ENCODE measurements around the gene ESPNL.

ESPNL gene

DNA sequence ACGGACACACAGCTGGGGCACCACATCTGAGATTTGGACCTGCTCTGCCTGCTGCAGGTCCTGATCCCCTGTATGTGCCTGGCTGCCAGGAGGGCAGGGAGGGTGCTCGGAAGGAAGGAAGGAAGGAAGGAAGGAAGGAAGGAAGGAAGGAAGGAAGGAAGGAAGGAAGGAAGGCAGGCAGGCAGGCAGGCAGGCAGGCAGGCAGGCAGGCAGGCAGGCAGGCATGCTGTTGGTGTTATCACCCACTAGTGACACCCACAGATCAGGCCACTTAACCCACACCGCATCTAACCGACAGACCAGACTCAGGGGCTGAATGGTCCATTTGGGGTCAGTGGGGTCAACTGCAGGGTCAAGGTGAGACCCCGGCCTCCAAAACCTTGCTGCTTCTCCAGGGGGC lies 44.1 kb downstream of the ESPNL start:
- no peak for ATAC-seq

DNA sequence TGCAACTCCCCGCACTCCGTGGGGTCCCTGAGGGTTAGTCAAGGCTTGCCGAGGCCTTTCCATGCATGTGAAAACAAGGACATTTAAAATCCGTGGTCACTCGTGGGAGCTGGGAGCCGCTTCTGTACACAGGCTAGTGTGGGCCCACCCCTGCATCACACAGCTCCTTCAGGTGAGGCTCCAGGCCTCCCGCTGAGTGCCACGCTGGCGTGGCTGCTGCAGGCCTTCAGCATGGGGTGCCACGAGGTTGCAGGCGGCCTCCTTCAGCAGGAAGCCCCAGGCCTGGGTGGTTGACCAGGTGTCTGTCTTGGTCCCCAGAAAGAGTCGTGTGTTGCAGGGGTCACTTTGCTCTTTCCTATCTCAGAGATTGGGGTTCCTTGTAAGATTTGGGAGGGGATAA lies 44.9 kb downstream of the ESPNL start:
- ATAC-seq: no peak

DNA sequence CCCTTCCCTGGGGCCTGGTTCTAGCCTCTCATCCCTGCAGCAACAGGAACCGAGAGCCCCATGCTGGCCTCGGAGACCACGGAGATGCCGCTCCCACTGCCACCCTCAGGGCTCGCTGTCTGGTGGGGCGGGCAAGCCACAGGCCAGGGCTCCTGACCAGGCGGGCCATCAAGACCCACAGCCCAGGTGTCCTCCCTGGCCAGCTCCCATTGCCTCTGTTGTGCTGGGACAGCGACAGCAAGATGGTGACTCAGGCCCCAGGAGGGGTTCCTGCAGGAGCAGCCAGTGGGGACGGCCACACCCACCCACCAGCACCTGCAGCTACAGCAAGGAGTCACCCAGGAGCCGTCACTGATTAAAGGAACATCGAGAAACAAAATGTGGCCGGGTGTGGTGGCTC lies 45.7 kb downstream of the ESPNL start:
- ATAC-seq: no peak

DNA sequence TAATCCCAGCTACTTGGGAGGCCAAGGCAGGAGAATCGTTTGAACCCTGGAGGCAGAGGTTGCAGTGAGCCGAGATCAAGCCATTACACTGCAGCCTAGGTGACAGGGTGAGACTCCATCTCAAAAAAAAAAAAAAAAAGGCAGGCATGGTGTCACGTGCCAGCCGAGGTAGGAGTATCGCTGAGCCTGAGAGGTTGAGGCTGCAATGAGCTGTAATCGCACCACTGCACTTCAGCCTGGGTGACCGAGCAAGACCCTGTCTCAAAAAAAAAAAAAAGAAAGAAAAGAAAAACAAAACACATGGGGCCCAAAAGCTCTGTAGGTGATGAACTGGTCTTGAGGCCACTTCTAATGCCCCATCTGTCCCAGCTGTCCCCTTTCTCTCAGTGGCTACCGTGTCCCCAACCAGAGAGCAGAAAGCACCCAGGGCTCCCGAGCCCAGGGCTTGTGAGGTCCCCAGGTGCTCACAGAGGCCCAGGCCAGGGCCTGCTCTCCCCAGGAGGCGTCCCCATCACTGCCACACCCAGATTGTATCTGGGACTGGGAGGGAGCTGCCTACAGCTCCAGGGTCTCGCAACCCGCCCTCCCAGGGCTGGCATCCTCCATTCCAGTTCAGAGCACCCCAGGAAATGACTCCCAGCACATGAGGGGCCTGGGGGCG lies 46.9 kb downstream of the ESPNL start:
- no peak for ATAC-seq

DNA sequence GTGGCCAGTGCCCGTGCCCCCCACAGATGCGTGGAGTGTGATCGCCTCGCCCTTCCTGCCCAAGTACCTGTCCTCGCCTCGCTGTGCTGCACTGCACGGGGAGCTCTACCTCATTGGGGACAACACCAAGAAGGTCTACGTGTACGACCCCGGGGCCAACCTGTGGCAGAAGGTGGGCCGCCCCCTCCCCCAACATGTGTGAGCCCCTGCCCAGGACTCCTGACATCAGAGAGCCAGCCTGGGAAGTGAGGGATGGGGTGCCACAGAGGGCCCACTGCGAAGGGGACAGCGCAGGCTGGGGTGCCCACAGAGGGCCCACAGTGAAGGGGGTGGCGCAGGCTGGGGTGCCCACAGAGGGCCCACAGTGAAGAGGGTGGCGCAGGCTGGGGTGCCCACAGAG lies 48.8 kb downstream of the ESPNL start:
- no peak for ATAC-seq

DNA sequence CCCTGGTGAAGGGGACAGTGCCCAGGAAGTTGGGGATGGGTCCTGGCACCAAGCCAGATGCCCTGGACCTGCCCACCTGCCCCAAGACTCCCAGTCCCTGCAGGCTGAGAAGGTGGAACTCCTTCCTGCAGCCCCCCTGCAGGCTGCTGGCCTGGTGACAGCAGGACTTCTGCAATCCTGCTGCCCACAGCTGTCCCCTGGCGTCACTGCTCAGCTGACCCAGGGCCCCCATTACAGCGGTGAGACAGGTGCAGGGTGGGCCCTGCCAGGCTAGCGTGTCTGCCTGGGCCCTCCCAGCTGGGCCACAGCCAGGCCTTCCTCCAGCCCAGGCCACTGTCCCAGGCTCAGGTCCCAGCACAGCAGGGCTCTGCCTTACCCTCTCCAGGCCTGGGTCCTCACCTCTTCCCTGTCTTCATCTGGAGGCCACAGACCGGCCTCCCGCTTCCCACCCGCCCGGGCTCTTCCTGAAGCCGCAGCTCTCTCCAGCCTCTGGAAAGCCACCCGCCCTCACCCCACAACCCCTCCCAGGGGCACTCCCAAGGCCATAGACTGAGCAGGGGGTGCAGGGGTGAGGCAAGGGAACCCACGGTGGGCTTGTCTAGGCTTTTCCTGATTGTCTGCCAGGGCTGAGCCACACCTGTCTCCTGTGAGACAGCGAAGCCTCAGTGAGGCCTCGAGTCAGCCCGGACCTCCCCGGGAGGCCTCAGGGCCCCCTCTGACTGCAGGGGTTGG lies 49.9 kb downstream of the ESPNL start:
- ATAC-seq: no peak

DNA sequence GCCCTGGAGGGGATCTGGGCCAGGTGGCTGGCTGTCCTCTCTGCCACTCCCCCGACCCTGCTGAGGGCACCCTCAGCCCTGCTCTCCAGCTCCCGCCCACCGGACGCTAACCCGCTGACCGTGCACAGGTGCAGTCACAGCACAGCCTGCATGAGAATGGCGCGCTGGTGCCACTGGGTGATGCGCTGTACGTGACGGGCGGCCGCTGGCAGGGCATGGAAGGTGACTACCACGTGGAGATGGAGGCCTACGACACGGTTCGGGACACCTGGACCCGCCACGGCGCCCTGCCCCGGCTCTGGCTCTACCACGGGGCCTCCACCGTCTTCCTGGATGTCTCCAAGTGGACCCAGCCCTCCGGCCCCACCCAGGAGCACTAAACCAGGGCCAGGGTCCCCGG lies 50.5 kb downstream of the ESPNL start:
- ATAC-seq: no peak

DNA sequence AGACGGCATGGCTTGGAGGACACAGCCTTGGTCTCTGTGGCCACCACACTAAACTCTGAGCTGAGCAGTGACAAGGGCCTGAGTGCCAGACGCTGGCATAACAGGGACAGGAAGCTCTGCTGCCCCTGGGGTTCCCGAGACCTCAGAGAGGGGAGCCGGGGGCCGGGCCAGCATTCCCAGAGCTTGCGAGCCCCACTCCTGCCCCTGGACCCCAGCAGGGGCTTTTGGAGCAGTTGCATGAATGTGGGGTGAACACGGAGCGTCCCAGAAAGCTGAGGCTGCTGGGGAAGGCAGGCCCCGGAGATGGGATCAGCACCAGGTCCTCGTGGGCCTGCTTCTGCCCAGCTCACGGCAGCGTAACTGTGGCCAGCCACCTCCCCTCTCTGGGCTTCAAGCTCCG lies 51.1 kb downstream of the ESPNL start:
- no peak for ATAC-seq

DNA sequence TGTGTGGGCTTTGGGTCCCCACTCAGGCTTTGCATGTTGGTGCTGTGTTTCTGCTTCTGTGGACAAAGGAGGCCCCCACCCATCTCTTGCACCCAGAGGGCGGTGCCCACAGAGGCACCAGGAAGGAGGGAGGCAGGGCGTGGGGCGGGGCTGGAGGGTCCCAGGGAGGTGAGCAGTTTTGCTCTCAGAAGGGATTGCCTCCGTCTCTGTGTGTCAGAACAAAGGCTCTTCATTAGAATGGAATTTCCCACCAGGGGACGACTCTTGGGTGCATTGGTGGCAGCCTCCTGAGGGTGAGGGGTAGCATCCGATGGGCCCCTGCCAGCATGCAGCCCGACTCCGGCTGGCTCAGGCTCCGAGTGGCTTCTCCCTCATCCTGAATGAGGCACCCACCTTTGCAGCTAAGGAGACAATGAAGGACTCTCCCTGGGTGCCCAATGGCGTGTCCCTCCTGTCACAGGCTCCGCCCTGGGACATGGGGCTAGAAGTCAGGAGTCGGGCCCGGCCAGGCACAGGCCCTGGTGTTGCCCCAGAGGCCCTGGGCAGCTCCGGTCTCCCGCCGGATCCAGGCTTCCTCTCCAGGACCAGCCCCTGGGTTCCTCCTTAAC lies 51.6 kb downstream of the ESPNL start:
- no peak for ATAC-seq

DNA sequence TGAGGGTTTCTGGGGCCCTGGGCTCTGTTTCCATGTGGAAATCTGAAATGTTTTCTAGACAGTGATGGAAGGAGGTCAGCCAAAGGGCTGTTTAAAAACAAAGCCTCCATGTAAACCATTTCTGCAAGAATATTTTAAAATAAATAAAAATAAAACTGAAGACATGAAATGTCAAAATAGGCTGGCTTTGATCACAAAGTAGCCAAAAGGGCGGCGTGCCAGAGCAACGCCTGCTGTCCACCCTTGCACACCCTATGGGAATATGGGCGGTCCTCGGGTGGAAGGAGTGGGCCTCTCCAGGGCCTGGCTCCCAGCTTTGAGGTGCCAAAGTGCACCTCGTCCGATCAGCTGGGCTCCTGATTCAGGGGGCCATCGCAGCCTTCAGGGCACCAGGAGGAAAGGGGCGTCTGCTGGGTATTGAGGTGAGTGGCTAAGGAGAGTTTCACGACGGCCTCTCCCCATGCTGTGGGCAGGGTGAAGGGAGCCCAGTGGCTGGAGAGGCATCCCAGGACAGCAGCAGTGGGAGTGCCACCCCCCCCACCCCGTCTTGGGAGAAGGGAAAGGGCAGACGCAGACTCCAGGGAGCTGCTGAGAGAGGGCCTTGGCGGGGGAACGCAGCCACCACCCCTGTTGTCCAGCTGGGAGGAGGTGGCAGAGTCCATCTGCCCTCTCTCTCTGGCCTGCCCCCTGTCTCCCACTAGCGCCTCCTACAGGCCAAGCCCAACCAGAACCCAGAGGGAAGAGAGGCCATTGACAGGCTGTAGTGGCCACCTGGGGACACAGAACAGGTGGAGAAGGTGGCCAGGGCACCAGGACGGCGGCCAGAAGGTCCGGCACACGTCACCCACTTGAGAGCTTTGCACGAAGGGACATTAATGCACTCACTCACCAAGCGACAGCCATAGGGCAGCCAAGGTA lies 52.9 kb downstream of the ESPNL start:
- ATAC-seq: no peak

DNA sequence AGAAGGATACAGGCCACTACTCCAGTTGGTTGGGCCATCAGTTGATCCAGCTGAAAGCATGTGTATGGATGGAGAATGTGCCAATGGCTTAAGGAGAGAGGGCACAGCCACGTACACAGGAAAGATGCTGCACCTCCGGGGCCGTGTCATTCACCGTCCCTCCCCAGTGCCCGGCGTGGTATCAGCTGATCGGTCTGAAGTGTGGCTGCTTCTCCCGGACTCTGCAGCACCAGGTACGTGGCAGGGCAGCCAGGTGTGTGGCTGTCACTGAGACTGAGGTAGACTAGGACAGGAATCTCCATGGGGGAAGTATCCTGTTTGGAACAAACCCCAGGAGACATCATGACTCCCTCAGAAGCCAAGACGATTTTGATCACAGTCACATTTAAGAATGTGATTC lies 54.4 kb downstream of the ESPNL start:
- ATAC-seq: no peak

DNA sequence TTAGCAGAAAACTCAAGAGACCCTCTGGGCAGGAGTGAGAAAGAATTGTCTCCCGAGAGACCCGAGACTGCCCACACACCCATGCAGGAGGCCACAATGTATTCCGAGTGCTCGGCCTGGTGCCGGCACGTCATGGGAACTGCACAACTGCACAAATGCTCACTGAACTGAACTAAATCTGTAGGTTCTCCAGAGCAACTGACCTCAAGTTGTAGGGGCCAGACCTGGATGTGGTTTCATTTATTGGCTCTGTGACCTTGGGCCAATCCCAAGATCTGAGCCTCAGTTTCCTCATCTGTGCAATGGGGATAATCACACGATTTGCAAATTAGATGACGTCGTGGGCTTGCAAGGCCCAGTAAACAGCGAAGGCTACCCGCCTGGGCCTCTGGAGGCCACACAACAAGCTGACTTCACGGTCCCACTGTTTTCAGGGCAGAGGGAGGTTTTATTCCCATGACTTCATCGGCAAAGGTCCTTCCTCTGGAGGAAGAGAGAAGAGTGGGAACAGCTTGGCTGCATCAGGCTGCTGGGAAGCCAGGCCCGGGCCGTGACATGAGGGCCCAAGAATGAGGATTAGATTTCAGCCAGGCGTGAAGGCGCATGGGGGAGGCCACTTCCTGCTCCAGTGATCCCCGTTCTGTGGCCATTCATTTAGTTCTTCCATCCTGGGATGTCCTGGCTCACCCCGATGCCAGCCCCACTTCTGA lies 55.1 kb downstream of the ESPNL start:
- ATAC-seq: no peak

DNA sequence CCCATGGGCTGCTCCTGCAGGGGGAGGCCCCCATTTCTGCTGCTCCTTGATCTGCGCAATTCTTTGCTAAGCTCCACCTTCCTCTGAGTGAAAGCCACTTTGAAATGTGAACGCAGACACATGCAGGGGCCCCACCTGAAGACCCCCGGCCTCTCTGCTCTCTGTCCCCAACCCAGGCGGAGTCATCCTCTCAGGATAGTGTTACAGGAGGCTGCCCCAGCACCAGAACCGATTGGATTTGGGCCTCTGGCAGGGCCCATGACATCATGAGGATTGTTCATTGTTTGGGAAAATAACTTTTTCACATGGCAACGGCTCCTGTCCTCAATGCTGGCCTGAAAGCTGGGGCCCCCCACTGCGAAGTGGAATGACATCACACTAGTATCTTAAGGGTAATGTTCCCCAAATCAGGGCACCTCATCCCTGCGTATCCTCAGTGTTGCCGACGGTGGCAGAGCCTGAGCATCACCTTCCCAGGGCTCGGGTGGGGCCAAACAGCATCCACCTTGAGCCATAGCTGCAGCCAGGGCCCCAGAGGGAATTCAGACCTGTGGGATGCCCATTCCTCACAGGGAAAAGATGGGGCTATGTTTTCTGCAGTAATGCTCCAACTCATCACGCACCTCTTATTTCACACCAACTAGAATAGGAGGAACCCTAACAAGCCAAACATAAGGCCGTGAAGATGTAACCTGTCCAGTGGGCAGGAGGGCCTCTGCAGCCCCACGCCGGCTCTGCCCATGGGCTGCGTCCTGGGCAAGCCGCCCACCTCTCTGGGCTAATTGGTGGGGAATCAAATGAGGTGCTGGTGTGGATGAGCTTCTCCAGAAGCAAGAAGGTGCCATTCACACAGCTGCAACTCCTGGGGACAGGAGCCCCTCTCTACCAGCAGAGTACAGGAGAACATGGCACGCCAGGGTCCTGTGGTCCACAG lies 55.9 kb downstream of the ESPNL start:
- no peak for ATAC-seq

DNA sequence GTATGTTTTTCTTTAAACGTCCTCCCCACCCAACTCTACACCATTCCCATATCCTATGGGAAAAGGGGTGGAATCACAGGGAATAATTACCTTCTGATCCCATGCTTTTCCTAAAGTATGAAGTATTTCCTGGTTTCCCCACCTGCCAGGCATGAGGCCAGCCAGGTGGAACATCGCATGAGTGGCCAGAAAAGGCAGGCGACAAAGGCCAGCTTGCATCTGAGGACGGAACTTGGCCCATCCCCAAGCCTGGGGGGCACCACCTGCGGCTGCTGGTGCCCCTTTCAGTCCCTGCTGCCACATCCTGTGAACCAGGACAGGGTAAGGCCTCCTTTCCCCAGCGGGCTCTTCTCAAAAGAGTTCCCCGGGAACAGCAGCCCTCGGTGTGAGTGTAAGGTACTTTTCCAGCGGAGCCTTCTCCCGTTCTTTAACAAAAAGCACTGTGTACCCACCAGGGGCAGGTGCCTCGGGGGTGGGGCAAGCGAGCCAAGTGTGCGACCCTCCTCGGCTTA lies 57.4 kb downstream of the ESPNL start:
- ATAC-seq: no peak

DNA sequence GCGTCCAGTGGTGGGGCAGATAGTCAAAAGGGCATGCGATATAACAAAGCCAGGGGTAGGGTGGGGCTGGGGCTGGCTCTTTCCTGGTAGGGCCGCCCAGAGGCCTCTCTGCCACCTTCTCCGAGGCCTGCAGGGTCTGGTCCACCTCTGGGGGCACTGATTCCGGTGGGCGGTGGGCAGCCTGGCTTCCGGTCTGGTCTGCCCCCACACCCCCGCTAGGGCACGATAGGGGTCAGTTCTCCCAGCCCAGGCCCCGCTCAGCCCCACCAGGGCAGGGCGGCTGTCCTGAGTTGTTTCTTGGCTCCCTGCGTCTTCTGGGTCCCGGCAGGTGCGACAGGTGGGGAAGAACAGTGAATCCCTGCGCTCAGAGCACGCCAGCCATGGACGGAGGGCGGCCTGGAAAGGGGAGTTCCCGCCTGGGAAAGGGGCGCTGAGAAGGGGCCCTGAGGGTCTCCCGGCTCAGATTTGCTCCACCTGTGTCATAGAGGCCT lies 57.9 kb downstream of the ESPNL start:
- ATAC-seq: no peak

DNA sequence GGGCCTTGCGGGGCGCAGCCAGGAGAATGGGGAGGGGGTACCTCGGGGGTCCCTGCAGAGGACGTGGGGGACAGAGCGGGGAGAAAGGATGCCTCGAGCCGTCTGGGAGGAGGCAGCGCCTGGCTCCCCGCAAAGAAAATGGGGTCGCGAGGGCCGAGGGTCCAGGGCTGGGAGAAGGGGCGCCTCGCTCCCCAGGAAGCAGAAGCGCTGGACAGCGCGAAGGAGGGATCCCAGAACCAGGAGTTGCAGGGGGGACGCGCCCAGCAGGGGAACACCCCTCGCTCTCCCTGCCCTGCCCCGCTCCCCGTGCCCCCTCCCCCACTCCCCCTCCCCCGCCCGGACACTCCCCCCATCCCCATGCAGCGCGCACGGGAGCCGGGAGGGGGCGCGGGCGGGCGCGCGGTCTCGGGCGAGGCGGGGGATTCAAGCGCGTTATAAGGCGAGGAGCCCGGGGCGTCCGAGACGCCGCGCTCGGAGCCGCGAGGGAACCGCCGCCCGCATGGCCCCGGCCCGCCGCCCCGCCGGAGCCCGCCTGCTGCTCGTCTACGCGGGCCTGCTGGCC lies 58.5 kb downstream of the ESPNL start, which contains the start of gene ERFE:
ERFE (plus strand) TSS at position 462 of the 562 bp plus-strand sequence; CDS start at position 500, 38 bp downstream.
- peak; percentile 54 to 60 for ATAC-seq

DNA sequence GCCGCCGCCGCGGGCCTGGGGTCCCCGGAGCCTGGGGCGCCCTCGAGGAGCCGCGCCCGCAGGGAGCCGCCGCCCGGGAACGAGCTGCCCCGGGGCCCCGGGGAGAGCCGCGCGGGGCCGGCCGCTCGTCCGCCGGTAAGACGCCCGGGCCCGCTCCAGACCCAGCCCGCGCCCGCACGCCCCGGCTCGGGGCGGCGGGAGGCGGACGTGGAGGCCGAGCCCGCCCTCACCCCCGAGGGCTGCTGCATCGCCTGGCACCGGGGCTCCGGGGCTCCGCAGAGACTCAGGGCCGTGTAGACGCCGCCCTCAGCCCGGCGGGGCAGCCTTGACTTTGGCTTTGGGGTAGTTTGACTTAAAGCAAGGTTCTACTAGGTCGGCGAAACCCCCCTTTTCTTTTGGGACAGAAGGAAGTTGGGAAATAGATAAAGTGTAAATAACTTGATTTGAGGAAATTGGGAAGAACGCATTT lies 59.0 kb downstream of the ESPNL start:
- ATAC-seq: peak; percentile 44 to 48

DNA sequence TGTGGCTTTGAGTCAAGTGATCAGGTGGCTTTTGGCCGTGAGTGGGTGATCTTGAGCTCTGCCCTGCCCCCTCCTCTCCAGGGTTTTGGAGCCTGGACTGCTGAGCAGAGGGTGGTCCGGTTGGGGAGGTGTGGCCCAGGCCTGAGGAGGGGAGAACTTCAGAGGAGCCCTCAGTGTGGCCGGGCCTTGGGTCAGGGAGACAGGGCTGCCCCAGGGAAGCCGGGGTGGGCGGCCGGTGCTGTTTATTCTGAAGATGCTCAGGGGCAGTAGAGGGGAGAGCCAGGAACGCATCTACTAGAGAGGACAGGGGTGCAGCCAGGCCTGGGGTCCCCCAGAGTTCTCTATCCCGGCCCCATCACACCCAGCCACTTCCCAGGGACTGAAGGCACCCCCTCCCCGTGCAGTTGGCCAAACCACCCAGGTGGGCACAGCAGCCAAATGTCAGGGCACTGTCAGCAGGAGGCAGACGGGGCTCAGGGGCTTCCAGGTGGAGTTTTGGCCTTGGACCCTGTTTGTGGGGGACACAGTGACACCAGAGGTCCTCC lies 59.6 kb downstream of the ESPNL start:
- ATAC-seq: no peak

DNA sequence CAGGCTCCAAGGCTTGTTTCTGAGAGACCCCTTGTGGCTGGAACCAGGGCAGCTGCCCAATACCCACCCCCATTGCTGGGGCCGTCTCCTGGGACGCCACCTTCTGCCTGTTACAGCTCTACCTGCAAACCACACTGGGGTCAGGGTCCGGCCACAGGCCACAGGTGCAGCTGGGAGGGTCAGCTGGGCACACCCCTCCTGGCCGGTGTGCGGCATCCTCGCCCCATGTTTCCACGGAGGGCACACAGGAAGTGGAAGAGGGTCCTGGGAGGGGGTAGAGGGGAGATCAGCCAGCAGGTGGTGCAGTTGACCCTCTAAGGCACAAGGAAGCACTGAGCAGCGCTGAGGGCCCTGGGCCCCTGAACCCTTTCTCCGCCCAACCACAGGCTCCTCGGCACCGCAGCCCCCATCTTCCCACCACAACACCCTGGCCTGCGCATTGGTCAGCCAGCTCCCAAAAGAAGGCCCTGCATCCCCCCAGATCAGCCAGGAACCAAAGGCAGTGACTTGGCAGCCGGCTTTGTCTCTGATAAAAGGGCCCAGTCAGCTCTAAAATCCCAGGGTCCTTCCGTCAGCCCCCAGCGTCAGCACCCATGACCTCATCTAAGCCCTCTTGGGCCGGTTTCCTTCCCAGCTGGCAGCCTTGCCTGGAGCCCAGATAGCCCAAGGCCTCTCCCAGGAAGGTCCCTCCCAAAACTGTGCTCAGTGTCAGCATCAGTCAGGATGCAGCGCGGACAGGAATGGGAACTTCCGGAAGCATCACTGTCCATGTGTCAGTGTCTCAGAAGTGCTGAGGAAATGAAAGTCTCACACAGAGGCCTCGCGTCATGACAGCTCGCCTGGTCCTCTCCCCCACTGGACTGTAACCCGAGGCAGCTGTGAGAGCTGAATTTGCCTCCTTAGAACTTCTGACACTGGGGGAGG lies 60.3 kb downstream of the ESPNL start:
- ATAC-seq: no peak

Data from activated CD4-positive, CD25-positive, alpha-beta regulatory T cell treated with anti-CD3 and anti-CD28 coated beads, Interleukin-2, amount 50 U/mL, for 24 hours (primary cell).